HG03565 (cell line): ENCODE measurements around the gene PHF13.

ENCODE experiments used
- ATAC-seq: cut with Tn5 transposase; IDR thresholded peaks from one replicate; pipeline ENCODE4 v1.9.1; 2021; ENCODE audit warnings: mild to moderate bottlenecking, moderate library complexity; ENCODE audit not compliant: unreplicated experiment

The PHF13 gene

GRCh38 chr1:6601049-6601922 lies 12.2 kb upstream of the PHF13 start:
- peak; percentile 30 for ATAC-seq

- ATAC-seq: peak; percentile 4
These were observed 11.4 kb upstream of the PHF13 start for GRCh38 chr1:6601923-6602668.

GRCh38 chr1:6602669-6603237 lies 10.8 kb upstream of the PHF13 start, which contains the start of gene KLHL21:
Gene KLHL21, minus strand, starts transcription at chr1:6602869. Its CDS starts 52 bp downstream, at chr1:6602817.
- ATAC-seq: peak; percentile 38

- ATAC-seq: peak; percentile 20
These were observed 10.2 kb upstream of the PHF13 start for GRCh38 chr1:6603238-6603914.

- no peak for ATAC-seq
These were observed 9.5 kb upstream of the PHF13 start for GRCh38 chr1:6603915-6604558.

- peak; percentile 14 for ATAC-seq
These were observed 730 bp upstream of the PHF13 start for GRCh38 chr1:6612641-6613360.

GRCh38 chr1:6614019-6614928 lies 743 bp downstream of the PHF13 start:
- no peak for ATAC-seq

- ATAC-seq: no peak
These were observed 1.6 kb downstream of the PHF13 start for GRCh38 chr1:6614929-6615785.

- no peak for ATAC-seq
These were observed 5.5 kb downstream of the PHF13 start for GRCh38 chr1:6619045-6619444.

GRCh38 chr1:6621429-6622391 lies 8.2 kb downstream of the PHF13 start:
- no peak for ATAC-seq

- no peak for ATAC-seq
These were observed 9.0 kb downstream of the PHF13 start for GRCh38 chr1:6622396-6623152.

GRCh38 chr1:6623269-6623965 lies 9.9 kb downstream of the PHF13 start:
- ATAC-seq: no peak

GRCh38 chr1:6624710-6625583 lies 11.4 kb downstream of the PHF13 start, which contains the start of gene THAP3:
Gene THAP3, plus strand, starts transcription at chr1:6624868. Its CDS starts 351 bp downstream, at chr1:6625219.
- ATAC-seq: peak; percentile 47

- ATAC-seq: no peak
These were observed 12.1 kb downstream of the PHF13 start for GRCh38 chr1:6625584-6626149.
